Astrocyte of the cerebellum (primary cell): ENCODE data around the gene R3HDM2.

Experiments used
- DNase-seq: peaks from one replicate; pipeline ENCODE4 v3.0.0-alpha.2; 2011; ENCODE audit warnings: low read depth
- H3K4me3 ChIP-seq: 2 replicates; pipeline ENCODE4 v1.5.1; 2011; ENCODE audit warnings: mild to moderate bottlenecking, low read depth, low read length, moderate library complexity
- in situ Hi-C: cut with HindIII; loops from 2 replicates; pipeline ENCODE4 v1.10.0; 2017; ENCODE audit warnings: low sequenced_read_pairs
- TF ChIP-seq, protein P1 (sequence below): IDR thresholded peaks from 2 replicates; pipeline ENCODE4 v1.5.1; 2012; ENCODE audit warnings: low read length, low read depth, moderate library complexity, mild to moderate bottlenecking; ENCODE audit errors: missing control alignments

Gene R3HDM2

DNA sequence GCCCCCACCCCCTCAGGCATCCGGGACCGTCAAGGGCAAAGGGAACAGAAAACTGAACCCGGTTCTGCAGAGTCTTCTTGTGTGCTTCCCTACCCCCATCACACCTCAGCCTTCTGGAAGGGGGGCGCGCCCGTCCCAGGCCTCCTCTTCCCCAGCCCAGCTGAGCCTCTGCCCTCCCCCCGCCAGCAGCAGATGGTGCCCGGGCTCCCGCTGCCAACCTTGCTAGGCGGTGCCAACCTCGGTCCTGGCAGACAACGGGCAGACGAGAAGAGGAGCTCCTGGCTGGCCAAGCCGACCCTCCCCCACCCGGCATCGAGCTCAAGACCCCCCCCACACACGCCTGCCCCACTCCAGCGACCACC, 188.5 kb downstream of the R3HDM2 start:
- H3K4me3 ChIP-seq, result no peak overlapping the region
- TF ChIP-seq, protein P1, sequence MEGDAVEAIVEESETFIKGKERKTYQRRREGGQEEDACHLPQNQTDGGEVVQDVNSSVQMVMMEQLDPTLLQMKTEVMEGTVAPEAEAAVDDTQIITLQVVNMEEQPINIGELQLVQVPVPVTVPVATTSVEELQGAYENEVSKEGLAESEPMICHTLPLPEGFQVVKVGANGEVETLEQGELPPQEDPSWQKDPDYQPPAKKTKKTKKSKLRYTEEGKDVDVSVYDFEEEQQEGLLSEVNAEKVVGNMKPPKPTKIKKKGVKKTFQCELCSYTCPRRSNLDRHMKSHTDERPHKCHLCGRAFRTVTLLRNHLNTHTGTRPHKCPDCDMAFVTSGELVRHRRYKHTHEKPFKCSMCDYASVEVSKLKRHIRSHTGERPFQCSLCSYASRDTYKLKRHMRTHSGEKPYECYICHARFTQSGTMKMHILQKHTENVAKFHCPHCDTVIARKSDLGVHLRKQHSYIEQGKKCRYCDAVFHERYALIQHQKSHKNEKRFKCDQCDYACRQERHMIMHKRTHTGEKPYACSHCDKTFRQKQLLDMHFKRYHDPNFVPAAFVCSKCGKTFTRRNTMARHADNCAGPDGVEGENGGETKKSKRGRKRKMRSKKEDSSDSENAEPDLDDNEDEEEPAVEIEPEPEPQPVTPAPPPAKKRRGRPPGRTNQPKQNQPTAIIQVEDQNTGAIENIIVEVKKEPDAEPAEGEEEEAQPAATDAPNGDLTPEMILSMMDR, result no peak
- no peak for DNase-seq
- in situ Hi-C loops, result no loop called here

DNA sequence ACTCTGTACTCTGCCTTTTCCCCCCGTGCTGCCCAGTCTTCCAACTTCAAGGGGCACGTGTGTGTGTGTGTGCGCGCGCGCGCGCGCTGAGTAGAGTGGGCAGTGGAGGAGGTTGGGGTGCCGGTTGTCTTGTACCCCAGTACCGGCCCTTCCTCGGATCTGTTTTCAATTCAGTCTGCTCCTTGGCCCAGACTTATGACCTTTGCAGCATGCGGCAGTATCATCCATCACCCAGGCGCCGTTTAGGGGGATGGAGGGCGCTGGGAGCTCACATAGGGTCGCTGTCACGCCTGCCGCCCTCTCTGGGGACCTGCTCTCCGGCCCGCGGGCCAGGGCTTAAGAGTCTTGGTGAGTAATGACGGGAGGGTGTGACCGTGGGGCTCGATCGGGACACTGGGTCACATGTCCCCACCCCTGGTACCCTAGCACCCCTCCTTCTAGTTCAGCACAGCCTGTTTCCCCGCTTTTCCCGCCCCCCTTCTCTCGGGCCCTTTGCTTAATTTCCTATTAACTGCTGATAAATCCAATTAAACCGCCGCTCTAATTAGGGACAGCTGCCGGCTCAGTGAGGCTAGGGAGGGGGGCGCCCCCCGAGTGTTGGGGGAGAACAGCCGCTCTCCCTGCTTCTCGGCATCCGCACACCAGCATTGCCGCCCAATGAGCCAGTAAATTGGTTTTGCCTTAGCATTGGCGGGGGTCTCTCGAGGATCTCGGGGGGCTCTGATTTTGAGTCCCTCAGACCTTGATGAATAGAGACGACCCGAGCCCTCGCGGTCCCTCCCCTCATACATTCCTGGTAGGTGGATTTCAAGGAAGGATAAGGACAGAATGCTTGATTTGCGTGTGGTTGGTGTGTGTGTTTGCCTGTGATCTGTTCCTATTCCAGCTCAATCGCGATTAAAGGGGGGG, 189.2 kb downstream of the R3HDM2 start:
- no peak for DNase-seq
- no peak overlapping the region for H3K4me3 ChIP-seq
- TF ChIP-seq, protein P1, result no peak
- in situ Hi-C loops, result no loop called here

DNA sequence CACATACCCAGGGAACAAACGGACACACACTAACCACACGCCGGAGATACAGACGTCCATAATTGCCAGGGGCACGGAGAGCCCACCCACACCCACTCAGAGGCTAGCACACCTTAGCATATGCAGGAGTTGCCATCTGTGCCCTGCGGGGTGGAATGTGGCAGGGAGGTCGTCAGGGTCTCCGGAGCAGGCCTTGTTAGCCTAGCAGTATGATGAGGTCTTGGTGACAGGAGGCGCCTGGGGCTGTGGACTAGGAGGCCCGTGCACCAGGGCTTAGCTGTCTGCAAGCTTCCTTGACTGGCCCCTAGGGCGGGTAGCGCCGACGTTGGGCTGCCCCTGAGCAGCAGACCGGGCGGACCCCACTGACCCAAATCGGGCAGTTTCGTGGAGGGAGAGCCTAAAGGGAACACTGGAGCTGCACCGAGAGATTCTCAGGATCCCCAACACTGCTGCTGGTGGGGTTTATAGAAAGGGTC, 189.9 kb downstream of the R3HDM2 start:
- DNase-seq, result no peak
- TF ChIP-seq, protein P1, result no peak
- in situ Hi-C loops, result no loop called here
- peak overlapping the region; percentile 49 for H3K4me3 ChIP-seq

DNA sequence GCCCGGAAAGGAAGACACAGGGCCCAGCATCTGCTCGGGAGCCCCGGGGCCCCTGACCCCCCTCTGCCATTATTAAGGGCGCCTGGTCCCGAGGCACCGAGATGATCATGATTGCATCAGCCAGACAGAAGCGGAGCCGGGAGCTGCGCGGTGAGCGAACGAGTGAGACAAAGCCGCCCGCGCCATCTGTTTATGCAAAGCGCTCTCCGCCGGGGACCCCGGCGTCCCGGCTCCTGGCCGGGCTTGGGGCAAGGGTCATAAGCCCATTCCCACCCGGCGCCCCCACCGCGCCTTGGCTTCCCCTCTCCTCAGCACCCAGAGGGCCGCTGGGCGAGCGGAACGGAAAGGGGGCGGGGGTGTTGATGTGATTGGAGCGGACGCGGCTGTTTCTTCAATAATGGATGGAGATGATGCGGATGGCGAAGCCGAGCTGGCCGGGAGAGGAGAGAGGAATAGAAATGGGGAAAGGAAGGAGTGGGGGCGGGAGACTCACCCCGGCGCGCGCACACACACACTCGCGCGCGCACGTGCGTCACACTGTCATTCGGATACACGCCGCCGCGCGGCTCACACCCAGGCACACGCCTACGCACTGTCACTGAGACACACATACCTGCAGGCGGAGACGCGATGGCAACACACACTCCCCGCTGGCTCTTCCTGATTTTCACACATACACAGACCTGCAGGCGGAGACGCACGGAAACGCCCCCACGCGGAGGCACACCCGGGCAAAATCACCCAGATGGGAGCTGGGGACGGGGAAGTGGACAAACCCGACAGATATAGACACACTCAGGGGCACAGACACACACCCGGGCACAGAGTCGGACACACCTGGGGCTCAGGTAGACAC, 190.5 kb downstream of the R3HDM2 start:
- TF ChIP-seq, protein P1, result no peak
- DNase-seq, result no peak
- peak overlapping the region; percentile 49 for H3K4me3 ChIP-seq
- in situ Hi-C loops, result no loop called here

DNA sequence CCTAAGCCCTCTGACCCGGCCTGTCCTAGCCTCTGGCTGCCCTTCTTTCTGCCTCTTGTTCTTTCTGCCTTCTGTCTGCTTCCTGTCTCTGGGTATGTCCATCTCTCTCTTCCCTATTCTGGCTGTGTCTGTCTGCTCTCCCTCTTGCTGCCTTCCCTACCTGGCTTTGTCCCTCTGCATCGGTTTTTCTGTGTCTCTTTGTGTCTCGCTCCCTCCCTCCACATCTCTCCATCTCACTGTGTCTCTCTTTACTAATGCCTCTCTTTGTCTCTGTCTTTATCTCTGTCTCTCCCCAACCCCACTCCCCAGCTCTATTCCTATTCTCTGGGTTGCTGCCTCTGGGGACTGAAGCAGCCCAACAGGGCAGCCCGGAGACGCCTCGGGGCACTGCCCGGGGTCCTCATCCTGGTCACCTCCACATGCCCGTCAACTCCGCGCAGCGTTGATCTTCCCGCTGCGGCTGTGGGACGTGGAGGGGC, 191.2 kb downstream of the R3HDM2 start:
- in situ Hi-C loops, result loop anchor here (10.0 kb wide), 1 partner anchor 55 kb away; no protein-coding TSS in a partner anchor
- H3K4me3 ChIP-seq, result peak overlapping the region; percentile 49
- DNase-seq, result no peak
- TF ChIP-seq, protein P1, result no peak

DNA sequence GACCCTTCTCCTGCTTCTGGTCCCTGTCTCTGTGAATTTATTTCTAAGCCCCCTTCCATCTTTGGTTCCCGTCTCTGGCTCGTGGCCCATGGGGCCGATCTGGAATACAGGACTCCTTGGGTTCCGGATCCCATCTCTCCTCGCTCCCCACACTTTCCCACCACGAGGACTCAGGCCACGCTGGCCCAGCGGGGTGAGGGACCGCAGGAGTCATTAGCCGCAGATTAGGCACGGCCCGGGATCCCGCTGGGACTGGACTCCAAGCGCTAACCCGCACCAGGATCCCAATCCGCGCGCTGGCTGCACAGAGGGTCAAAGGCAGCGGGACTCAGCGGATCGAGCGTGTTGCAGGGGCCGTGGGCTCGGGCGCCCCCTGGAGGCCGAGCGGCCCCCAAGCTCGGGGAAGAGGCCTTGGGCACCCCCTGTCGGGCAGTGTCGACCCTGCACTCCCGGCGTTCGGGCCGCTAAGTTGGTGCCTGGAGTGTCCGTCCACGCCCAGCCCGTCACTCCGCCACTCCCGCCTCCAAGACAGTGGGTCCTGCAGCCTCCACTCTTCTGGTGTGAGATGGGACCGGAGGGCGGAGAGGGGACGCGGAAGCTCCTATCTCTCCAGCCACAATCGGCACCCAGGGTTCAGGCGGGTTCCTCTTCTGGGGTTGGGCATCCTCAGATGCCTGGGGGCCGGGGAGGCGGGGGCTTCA, 191.8 kb downstream of the R3HDM2 start:
- peak; percentile 47 for DNase-seq
- peak overlapping the region; percentile 49 for H3K4me3 ChIP-seq
- TF ChIP-seq, protein P1, result peak; percentile 100
- in situ Hi-C loops, result loop anchor here (10.0 kb wide), 1 partner anchor 54 kb away; no protein-coding TSS in a partner anchor
